T-helper 9 cell (primary cell): ENCODE results near the gene VSIR.

ENCODE experiments used
- DNase-seq: peaks from one replicate; pipeline ENCODE4 v3.0.0-alpha.2; 2020

Gene VSIR

DNA sequence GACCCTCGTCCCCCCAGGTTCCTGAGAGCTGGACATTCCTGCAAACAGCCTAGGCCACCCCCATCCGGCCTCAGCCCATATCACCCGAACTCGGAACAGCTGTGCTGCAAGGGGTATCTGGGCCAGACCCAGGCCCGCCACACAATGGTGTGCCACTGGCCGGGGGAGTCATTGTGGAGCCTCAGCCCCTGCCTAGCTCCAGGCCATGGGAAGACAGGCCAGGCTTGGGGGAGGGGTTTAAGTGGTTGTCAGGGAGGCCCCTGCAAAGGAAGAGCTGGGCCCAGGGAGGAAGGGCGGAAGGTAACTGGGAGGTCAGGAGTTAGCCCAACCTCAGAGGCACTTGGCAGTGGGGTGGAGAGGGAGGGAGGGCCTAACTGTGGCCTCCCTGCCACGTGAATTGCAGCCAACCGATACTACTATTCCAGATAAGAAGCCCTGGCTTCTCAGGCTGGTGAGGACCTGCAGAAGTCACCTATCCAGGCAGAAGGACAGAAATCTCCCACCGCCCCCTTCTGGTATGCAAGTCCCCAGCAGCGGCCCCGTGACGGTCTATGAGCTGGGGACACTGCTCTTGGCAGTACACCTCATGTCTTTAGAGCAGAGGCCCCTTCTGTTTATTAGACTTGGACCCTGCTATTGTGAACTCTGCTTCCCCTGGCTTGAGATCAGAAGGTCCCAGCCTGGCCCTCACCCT is 26.8 kb downstream of the VSIR start:
- DNase-seq = no peak

DNA sequence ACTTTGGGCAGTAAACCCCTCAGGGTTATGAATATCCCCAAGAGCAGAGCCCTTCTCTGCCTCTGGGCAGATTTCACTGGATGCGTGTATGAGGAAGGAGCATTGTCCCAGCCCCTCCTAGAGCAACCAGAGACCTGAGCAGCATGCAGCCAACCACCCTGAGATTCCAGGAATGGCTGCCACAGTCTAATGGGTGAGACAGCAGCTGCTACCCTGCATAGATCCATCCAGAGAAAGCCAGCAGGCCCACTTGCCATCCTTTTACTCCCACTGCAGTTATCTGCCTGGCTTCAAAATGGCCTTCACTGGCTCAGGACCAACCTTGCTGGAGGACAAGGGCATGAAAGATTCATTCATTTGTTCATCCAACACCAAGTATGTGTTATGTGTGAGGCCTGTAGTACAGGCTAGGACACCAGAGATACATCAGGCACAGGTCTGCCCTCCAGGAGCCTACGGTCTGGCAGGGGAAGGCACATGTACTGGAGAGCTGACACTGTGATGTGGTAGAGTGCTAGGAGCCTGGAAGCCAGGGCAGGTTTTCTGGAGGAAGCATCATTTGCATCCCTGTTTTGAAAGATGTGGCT is 27.6 kb downstream of the VSIR start:
- no peak for DNase-seq

DNA sequence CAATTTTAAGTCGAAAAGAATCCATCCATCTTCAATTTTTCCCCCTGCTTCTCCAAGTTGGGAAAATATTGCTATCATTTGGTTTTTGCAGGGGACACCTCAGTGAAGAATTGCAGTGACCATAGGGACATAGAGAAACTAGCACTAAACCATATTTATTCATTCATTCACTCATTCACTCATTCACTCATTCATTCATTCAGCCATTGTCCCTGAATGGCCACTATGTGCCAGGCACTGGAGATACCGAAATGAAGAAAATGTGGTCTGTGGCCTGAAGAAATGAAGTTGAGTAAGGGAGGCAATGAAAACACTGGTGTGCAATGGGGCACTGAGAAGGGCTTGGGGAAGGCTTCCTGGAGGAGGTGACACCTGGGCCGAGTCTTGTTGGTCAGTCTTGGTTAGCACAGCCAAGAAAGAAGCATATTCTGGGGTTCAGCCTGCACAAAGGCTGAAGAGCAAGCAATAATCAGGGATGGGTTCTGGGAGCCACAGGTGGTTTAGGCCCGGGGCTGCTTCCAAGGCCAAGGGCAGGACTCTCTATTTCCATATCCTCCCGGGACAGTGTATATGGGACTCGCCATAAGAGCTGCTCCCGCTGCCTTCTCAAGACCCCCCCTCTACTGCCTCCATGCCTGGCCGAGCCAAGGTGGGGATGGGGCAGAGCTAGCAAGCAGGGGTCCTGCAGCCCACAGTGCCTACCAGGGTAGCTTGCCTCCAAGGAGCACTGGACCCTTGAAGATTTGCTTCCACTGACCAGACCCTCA is 28.2 kb downstream of the VSIR start:
- DNase-seq = no peak

GRCh38 chr10:71743866-71744265 is 29.5 kb downstream of the VSIR start:
- no peak for DNase-seq

GRCh38 chr10:71743089-71743838 is 30.1 kb downstream of the VSIR start:
- DNase-seq = no peak

GRCh38 chr10:71742301-71743088 is 30.8 kb downstream of the VSIR start:
- no peak for DNase-seq

- DNase-seq = no peak
Observed at GRCh38 chr10:71741671-71742070, 31.6 kb downstream of the VSIR start.

- no peak for DNase-seq
Observed at GRCh38 chr10:71741029-71741428, 32.3 kb downstream of the VSIR start.

DNA sequence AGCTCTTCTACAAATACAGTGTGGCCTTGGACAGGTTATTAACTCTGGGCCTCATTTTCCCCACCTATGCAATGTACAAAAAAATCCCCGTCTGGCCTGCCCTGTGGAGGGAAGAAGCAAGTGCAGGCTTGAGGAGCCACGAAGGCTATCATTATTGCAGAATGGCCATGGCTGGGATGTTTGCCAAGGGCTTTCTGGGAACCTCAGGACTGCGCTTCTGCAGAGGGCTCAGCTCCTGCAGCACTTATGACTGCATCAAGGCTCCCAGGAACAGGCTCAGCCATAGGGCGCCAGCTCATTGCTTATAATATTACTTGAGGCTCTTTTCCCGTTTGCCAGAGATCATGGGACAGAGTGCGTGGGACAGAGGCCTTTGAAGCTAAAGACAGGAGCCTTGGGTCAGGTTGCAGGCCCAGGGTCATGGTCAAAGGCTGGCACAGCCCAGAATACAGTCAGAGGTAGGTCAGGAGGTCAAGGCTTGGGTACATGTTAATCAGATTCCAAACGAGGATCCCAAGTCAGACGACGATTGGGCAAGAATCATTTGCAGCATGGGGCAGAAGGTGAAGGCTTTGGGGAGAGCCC is 33.2 kb downstream of the VSIR start:
- no peak for DNase-seq

- DNase-seq = no peak
Observed at GRCh38 chr10:71739358-71739900, 33.9 kb downstream of the VSIR start.

- no peak for DNase-seq
Observed at GRCh38 chr10:71737834-71738197, 35.5 kb downstream of the VSIR start.

DNA sequence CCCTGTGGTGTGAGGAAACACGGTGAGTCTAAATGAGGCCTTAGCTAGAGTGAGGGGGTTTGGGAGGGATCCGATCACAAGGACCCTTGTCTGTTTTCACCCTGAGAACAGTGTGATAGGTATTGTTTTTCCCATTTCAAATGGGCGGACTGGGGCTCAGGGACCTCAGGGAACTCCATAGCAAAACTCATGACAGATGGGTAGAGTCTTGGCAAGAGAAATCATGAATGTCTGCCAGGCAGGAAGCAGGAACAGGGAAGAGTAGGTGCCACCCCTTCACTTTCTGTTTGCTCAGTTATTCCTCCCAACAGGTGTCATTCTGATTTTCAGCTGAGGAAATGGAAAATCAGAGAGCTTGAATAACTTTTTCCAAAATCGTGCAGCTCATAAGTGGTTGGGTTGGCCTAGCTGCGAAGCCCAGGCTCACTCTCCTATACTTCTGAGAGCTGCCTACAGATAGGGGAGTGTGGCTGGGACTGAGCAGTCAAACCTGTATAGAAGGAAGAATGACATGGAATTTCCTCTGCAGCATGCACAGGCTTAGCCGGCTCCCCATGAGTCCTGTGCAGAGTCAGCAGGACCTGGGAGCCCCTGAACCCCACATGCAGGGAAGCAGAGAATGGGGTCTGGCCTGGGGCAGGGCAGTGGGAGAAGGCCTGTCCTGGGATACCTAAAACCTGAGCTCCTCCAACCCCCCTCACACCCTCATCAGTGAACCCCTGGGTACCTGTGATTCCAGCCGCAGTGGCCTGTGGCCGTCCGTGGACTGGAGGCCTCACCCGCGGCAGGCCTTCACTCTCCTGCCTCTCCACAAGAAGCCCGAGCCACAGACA is 36.1 kb downstream of the VSIR start:
- no peak for DNase-seq

DNA sequence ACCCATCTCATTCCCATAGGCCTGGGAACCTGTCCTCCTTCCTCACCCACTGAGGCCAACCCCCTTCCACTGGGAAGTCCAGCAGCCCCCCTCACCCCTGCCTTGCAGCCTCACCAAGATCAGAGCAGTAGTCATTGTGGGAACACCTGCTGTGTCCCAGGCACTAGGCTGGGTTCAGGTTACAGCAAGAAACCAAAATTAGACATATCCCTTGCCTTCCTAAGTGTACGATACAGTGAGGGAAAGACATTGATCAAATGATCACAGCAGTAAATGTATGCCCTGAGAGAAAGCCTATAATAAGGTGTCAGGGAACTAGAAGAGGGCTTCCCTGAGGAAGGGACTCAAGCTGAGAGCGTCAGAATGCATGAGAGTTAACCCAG is 36.8 kb downstream of the VSIR start:
- no peak for DNase-seq

- DNase-seq = peak; percentile 42
Observed at GRCh38 chr10:71735709-71736569, 37.4 kb downstream of the VSIR start.

DNA sequence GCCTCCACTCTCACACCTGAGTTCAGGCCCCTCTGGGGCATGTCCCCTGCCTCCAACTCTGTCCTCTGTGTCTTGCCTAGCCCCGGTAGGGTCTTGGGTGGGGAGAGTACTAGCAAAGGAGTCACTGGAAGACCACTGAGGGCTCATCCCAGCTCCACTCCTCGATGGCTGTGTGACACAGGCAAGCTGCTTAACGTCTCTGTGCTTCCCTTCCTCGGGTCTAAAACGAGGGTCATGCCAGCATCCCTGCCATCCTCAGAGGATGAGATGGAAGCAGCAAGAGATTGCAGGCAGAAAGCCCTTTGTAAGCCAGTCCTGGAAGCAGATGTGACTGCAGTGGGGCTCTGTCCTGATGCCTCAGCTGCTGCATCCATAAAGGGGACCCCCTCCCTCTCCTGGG is 38.5 kb downstream of the VSIR start:
- no peak for DNase-seq

DNA sequence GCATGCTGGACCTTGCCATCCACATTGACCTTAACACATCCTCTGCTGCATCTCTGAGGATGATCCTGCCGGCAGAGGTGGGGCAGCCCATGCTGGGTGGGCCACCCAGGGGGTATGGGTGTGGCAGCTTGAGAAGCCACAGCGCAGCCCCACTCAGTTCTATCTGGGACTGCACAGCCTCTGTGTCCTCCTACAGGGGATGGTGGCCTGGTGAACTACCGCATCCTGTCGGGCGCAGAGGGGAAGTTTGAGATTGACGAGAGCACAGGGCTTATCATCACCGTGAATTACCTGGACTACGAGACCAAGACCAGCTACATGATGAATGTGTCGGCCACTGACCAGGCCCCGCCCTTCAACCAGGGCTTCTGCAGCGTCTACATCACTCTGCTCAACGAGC is 41.5 kb downstream of the VSIR start:
- no peak for DNase-seq

DNA sequence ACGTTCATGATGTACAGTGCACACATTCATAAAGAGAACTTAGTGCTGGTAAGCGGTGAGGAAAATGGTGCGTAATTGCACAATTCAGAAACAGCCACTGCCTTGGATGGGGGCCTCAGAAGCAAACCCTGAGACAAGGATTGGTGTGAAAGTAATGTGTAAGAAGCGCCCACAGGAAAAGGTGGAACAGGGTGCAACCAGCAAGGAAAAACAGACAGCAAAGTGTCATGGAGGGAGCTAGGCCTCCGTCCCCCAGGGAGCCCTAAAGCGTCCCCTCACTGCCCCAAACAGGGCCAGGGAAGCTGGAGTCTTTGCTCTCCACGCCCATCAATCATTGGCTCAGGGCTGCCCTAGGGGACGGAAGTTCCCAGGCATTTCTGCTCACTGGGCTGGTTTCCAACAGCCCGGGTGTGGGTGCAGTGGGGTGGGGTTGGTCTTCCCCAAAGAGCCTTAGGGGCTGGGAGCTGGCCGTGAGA is 44.1 kb downstream of the VSIR start:
- no peak for DNase-seq

DNA sequence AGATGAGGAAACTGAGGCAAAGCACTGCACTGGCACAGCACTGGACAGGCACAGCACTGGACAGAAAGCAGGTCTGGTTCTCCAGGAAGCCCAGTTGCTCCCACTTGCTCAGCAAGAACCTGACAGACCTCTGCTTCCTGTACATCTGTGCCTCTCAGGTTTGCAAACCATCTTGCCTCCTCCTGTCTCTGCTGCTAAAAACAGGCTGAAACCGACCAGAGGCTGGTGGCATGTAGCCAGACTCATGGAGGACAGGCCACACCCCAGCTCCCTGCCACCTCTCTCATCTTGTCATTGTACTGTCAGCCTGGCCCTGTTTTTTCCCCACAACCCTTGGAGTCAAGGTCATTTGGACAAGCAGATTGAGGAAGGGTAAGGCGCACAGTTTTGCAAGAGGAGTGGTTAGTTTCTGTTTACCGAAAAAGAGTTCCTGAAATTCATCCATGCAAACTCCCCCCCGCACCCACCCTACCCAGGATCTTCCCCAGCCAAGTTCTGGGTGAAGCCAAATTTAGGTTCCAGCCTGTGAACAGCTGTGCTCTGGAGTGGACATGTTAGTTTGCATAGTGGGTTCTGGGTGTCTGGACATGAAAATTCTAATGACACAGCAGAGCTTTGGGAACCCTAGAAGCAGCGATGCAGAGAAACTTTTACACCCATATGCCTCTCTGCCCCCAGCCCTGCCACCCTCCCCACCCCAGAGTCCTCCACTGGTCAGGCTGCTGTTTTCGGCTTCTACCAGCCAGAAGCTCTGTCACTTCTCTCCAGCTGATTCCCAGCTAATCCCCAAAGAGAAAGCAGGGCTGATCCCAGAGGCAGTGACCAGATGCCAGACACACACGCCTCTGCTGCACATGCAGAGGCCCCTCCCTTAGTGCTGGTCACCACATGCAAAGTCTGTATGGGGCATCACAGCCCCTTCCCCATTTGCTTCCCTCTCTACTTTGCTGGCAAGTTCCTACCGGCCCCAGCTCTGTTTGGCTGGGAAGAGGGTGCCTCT is 45.3 kb downstream of the VSIR start:
- peak; percentile 58 for DNase-seq
